G401 (cell line): ENCODE measurements around the gene KCP. TPM values are rescaled to one million over a fixed set of nuclear protein-coding genes. Genes with fewer than 3 reads are reported as not detected.

Experiments used
- DNase-seq: peaks from one replicate; pipeline ENCODE4 v3.0.0-alpha.2; 2015; ENCODE audit warnings: low spot score
- in situ Hi-C: cut with HindIII; loops from 2 replicates; pipeline ENCODE4 v1.10.0; 2016; ENCODE audit warnings: low sequenced_read_pairs, mixed read lengths
- total RNA-seq: library from RNA; depleted of rRNA; stranded (reverse); fragments of >200 nt; shearing (Covaris generic); gene quantifications from 2 replicates; pipeline ENCODE4 v1.2.3, GENCODE V29; 2014

Gene KCP
- total RNA-seq, 1 experiment from 2014 or later = 4.7 TPM

DNA sequence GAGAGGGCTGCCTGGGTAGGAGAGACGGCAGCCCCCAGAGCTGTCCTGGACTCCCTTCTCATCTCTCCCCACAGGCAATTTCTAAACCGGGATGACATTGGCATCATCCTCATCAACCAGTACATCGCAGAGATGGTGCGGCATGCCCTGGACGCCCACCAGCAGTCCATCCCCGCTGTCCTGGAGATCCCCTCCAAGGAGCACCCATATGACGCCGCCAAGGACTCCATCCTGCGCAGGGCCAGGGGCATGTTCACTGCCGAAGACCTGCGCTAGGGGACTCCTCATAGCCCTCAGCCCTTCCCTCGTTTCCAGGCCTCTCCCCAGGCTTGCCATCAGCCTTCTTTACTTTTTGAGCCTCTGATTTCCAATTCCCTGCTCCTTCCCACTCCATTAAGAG, 45.2 kb downstream of the KCP start:
- DNase-seq = no peak
- in situ Hi-C loops = no loop called here

DNA sequence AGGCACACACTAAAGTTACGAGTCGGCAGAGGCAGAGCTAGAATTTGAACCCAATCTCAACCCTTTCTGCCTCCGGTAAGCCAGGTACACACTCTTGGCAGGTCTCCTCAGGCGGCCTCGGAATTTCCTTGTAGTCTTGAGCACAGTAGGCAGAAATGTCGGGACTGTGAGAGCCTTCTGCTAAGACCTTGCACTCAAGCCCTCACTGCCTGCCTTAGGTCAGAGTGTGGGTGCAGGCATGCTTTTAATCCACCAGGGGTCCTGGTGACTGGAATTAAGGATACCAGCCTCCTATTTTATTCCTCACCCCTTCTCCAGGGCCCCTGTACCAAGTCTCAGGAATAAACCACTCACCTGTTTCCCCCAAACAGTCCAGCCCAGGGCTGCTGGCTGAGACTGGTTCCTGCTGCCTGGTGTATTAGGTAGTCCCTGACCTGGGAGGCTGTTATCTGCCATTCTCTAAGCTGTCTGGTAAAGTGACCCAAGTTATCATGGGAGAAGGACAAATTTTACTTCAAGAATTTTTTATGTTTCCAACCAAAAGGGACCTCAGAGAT, 47.0 kb downstream of the KCP start:
- peak; percentile 68 for DNase-seq
- in situ Hi-C loops = no loop called here

DNA sequence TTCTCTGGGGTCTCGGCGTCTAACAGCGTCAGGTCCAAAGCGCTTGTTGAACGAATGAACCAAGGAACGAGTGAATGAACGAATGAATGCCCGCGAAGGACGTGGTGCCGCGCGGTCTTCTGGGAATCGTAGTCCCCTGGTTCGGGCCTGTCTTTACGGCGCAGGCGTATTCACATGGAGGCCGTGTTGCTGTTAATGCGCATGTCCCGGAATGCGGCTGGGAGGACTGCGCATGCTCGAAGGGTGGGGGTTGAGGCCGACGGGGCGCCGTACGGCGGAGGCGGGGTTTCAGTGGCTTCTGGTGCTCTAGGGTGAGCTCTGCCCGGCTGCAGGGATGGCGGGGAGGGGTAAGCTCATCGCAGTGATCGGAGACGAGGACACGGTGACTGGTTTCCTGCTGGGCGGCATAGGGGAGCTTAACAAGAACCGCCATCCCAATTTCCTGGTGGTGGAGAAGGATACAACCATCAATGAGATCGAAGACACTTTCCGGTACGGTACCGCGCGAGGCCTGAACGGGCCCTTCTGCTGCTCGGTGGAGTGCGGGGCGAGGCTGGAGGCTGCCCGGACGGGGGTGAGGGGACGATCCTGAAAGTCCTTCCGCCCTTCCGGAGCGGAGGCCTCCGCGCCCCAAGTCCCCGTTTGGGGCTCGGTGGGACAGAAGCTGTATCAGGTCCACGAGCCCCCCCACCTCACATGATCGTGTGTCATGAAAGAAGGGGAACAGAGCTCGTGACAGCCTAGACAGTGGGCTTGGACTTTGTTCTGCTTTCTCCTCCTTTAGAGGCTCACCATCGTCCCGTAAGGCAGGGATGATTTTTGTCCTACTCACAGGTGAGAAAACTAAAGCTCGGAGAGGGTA, 47.7 kb downstream of the KCP start, which contains the start of gene ATP6V1F:
ATP6V1F (plus strand) TSS at position 286 of the 862 bp plus-strand sequence; CDS start at position 335, 49 bp downstream.
- DNase-seq = peak; percentile 97
- in situ Hi-C loops = no loop called here

DNA sequence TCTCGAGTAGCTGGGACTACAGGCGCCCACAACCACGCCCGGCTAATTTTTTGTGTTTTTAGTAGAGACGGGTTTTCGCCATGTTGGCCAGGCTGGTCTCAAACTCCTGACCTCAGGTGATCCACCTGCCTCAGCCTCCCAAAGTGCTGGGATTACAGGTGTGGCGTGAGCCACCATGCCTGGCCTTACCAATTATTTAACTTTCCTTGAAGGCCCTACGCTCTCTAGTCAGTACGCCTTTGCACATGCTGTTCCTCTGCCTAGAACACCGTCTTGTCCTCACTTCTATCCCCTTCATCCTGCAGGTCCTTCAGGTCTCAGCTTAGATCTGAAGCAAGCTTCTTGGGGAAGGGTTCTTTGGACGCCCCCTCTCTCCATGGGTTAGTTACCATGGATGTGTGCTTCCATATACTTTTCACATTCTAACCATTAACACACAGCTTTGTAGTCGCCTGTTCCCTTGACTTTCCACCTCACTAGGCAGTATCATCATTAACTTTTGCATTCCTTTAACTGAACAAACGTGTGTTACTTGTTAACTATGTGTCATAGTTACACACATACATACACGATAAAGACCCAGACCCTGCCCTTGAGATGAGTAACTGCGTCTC, 48.4 kb downstream of the KCP start:
- in situ Hi-C loops = no loop called here
- no peak for DNase-seq

DNA sequence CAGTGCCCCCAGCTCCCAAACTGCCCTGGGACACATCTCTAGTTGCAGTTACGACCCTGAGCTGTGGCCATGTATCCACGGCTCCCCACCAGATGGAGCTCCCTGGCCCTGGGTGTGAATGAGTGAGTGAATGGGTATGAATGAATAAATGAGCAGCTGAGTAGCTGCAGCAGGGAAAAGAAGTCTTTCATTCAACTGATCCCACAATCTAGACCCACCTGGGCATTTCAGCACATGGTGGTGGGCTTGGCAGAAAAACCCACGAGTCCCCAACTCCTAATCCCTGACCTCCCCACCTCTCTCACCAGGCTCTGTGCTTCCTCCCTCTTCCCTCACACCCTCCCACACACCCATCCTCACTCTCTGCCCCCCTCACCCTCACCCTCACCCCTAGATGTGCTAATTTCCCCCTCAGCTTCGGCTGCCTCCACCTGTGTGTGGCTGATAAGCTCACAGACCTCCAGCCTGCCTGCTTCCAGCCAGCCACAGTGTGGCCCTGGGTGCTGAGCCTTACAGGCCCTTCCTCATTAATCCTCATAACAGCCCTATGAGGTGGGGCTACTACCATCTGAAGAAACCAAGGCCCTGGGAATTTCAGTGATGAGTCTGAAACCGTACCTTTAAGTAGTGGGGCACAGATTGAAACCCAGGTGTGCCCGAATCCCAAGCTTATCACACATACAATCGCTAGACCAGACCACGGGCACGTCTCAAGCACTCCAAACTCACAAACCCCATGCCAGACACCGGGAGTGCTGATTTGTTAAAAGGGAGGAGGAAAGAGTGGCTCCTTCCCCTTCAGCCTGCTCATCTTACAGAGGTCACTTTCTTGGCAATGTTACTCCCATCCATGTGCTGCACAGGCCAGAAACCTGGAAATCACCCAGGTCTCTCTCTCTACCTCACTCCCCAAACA, 50.1 kb downstream of the KCP start:
- DNase-seq = peak; percentile 76
- in situ Hi-C loops = no loop called here

DNA sequence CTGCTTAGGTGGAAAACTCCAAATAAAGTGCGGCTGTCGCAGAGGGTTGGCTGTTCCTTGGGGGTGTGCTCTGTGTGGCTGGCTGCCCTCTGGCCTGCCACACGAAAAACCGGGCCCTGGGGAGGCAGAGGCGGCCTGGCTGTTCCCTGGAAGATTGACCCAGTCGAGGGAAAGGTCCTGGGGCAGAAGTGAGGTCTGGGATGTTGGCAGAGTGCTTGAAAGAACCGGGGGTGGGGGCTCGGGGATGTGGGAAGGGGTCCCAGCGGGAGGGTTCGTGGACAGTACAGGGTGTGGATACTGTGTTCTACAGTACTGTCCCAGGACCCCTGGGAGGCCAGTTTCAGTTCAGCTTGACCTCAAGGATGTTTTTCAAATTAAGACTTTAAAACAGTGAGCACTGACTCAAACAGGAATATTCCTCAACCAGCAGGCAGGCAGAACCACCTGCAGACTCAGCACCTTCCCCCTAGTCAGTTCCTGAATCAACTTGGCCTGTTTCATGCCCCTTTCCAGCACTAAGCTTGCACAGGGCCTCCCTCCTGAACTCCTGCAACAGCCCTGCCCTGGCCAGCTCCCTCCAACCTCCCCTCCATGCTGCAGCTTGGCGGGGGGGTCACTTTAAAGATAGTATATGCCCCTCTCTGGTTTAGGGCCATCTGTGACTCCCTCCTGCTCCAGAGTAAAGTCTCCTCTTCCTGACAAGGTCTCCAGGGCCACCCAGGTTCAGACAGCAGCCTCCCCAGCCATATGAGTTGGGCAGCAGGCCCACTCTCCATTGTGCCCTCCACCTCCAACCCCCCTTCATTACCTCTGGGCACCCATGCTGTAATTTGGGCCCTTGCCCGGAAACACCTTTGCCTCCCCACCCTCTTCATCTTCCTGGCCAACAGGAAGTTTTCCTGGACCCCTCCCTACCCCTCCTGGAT, 51.0 kb downstream of the KCP start:
- DNase-seq = no peak
- in situ Hi-C loops = no loop called here

DNA sequence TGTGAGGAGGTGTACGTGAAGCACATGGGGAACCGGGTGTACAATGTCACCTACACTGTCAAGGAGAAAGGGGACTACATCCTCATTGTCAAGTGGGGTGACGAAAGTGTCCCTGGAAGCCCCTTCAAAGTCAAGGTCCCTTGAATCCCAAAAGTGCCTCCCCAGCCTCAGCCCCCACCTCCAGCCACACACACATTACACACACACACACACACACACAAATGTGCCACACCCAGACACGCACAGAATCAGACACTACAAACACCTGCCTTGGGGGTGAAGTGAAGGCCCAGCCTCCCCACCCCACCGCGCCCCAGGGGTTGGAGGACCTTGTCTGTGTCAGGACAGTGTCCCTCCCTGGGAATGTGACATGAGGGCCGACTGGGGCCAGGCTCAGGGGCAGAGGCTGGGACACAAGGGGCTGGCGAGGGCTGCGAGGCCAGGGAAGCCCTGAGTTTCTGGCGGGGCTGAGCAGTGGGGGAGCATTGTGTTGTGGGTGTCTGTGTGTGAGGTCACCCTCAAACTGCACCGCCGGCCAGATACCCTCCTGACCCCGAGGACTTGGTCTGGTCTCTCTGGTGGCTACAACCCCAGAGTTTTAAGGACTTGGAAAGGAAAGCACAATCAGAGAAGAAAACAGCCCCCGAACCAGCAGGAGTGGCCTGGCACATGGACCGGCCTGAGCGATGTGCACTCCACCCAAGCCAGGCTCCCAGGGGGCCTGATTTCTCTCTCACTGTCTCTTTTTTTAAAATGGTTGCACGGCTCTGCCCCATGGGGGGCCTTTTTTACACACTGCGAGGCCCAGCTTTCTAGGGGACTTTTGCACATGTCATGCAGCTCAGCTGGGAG, 51.9 kb downstream of the KCP start:
- in situ Hi-C loops = no loop called here
- no peak for DNase-seq

DNA sequence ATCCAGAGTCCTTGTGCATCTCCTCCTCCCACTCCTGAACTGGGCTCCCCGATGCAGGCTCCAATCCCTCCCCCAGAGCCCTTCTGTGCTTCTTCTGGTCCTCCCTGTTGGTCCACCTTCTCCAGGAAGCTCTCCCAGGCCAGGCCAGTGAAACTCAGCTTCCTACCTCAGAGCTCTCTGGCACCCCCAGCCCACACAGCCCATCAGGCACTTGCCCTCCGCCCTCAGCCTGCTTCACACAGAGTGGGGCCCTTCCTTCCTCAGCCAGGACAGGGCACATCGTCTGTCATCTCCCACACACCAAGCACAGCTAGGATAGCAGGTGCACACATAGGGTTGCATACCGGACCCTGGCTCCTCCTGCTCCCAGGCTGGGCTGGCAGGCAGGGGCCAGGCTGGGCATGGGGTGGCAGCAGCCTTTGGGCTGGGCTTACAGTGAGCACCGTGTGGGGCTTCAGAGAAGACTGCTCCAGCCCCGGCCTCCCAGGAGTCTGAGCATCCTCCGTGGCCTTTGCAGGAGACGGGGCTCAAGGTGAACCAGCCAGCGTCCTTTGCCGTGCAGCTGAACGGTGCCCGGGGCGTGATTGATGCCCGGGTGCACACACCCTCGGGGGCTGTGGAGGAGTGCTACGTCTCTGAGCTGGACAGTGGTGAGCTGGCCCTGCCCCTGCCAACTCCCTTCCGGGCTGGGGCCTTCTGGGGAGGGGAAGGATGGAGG, 54.3 kb downstream of the KCP start:
- no peak for DNase-seq
- in situ Hi-C loops = no loop called here

DNA sequence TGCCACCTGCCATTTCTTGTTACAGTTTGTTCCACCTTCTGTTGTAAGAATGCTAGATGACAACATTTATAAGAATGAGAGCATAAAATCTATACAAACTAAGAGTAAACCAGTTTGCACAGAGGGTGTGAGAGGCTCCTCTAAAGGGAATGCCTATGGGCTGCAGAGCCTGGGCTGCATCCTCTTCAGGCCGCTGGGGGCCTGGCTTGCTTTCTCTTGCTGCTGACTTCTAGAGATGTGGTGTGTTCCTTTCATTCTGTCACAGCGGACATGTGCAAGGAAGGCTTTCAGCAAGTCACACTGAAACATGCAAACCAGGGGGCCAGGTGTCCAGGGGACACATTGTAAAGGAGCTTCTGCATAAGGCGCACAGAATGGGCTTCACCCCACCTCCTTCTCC, 55.0 kb downstream of the KCP start:
- in situ Hi-C loops = no loop called here

DNA sequence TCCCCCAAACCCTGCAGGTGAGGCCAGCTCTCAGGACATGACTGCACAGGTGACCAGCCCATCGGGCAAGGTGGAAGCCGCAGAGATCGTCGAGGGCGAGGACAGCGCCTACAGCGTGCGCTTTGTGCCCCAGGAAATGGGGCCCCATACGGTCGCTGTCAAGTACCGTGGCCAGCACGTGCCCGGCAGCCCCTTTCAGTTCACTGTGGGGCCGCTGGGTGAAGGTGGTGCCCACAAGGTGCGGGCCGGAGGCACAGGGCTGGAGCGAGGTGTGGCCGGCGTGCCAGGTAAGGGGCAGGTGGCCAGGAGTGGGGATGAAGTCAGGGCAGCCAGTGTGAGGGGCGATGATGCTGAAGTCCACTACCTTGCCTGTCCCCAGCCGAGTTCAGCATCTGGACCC, 56.1 kb downstream of the KCP start:
- no peak for DNase-seq
- in situ Hi-C loops = no loop called here

More for the DNA sequence above, 55.0 kb downstream of the KCP start:
- no peak for DNase-seq

DNA sequence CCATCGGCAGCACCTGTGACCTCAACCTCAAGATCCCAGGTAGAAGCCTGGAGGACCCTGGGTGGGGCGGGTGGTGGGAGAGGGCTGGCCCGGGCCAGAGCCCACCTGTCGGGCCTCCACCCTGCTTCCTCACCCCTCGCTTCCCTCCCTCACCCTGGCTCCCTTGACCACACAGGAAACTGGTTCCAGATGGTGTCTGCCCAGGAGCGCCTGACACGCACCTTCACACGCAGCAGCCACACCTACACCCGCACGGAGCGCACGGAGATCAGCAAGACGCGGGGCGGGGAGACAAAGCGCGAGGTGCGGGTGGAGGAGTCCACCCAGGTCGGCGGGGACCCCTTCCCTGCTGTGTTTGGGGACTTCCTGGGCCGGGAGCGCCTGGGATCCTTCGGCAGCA, 56.7 kb downstream of the KCP start:
- in situ Hi-C loops = no loop called here
- no peak for DNase-seq

DNA sequence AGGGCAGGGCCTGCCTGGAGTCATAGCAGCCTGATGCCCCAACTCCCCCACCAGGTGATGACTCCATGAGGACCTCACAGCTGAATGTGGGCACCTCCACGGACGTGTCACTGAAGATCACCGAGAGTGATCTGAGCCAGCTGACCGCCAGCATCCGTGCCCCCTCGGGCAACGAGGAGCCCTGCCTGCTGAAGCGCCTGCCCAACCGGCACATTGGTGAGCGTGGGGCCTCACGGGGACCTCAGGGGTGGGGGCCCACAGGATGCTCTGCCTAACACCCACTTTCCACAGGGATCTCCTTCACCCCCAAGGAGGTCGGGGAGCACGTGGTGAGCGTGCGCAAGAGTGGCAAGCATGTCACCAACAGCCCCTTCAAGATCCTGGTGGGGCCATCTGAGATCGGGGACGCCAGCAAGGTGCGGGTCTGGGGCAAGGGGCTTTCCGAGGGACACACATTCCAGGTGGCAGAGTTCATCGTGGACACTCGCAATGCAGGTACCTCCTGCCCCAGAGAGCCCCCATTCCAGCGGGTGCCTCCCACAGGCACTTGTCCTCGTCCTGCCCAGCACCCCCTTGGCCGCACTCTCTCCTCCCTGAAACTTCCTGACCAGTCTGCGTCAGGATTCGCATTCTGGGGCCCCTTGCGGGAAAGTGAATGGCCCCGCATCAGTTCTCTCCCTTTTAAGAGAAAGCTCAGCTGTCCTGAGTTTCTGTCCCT, 57.8 kb downstream of the KCP start:
- DNase-seq = no peak
- in situ Hi-C loops = no loop called here

DNA sequence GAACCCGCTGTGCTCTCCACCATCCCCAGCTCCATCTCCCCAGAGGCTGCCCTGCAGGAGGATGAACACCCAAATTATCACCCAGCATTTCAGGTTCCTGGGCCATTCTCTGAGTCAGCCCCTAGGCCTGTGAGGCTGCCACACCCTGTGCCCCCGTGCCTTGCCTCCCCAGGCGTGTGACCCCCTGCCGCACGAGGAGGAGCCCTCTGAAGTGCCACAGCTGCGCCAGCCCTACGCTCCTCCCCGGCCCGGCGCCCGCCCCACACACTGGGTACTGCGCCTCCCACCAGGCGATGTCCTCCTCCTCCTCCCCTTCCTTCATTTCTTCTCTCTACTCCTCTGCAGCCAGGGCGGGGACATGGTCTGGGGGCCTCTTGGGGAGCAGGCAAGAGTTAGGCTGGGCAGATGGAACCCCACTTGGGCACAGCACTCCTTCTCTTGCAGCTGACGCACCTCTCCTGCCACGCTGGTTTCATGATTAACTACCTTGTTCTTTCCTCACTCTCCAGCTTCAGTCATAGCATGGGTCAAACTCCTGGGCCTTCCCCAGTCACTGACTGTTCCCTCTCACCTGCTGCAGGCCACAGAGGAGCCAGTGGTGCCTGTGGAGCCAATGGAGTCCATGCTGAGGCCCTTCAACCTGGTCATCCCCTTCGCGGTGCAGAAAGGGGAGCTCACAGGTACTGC, 60.6 kb downstream of the KCP start:
- no peak for DNase-seq
- in situ Hi-C loops = no loop called here

DNA sequence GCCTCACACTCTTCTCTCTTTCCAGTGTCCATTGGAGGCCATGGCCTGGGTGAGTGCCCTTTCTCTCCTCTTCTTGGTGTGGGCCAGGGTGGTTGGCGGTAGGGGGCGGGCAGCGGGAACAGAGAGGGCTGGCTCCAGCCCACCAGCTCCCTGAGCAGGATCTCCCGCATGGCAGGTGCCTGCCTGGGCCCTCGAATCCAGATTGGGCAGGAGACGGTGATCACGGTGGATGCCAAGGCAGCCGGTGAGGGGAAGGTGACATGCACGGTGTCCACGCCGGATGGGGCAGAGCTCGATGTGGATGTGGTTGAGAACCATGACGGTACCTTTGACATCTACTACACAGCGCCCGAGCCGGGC, 61.4 kb downstream of the KCP start:
- in situ Hi-C loops = no loop called here
- DNase-seq = no peak

DNA sequence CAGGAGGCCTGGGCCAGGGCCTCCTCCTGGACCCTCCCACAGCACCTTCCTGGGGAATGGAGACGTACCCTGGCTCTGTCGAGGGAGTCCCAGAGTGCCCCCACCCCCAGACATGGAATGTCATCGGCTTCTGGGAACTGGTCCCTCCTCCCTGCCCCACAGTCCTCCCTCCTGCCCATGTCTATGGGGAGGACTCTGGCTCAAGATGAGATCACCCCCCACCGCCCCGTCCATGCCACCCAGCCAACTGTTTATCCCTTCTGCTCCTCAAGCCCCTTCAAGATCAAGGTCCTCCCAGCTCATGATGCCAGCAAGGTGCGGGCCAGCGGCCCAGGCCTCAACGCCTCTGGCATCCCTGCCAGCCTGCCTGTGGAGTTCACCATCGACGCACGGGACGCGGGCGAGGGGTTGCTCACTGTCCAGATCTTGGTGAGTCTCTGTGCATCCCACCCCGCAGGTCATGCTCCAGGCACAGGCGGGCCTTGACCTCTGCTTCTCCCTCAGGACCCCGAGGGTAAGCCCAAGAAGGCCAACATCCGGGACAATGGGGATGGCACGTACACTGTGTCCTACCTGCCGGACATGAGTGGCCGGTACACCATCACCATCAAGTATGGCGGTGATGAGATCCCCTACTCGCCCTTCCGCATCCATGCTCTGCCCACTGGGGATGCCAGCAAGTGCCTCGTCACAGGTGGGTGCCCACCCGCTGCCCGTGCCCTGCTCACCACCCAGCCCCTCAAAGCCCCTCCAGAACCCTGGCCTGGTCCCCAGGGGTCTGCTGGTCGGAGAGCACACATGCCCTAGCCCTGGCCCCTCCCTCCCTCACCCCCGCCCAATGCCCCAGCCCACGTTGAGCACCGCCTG, 62.0 kb downstream of the KCP start:
- DNase-seq = no peak
- in situ Hi-C loops = no loop called here
